BLaER1 (cell line): ENCODE data around the gene SYNJ2.

ENCODE experiments used
- H3K27ac ChIP-seq: shearing (Covaris generic); formaldehyde crosslinking; 2 replicates; pipeline ENCODE4 v1.8.1; 2022
- H3K27me3 ChIP-seq: shearing (Covaris generic); formaldehyde crosslinking; 2 replicates; pipeline ENCODE4 v1.8.1; 2022
- H3K36me3 ChIP-seq: shearing (Covaris generic); formaldehyde crosslinking; 2 replicates; pipeline ENCODE4 v1.8.1; 2022
- H3K4me1 ChIP-seq: shearing (Covaris generic); formaldehyde crosslinking; 2 replicates; pipeline ENCODE4 v1.8.1; 2022
- H3K4me2 ChIP-seq: shearing (Covaris generic); formaldehyde crosslinking; 2 replicates; pipeline ENCODE4 v1.8.1; 2022
- H3K4me3 ChIP-seq: shearing (Covaris generic); formaldehyde crosslinking; 2 replicates; pipeline ENCODE4 v1.8.1; 2022
- H3K9ac ChIP-seq: shearing (Covaris generic); formaldehyde crosslinking; 2 replicates; pipeline ENCODE4 v1.8.1; 2022
- H3K9me3 ChIP-seq: shearing (Covaris generic); formaldehyde crosslinking; 2 replicates; pipeline ENCODE4 v1.8.1; 2022
- H4K20me1 ChIP-seq: shearing (Covaris generic); formaldehyde crosslinking; 2 replicates; pipeline ENCODE4 v1.8.1; 2022
- Cebpa-rat ChIP-seq: shearing (Covaris generic); IDR thresholded peaks from 2 replicates; pipeline ENCODE4 v1.8.1; 2022

Gene SYNJ2

GRCh38 chr6:157981132-157981394 lies 600 bp upstream of the SYNJ2 start:
- Histone ChIP-seq H3K4me2 (peak overlapping the region; percentile 100), H3K27ac (peak overlapping the region; percentile 85), H3K36me3 (no peaks in the 10 kb centered on the region), H3K9ac (peak overlapping the region; percentile 83), H3K27me3 (peaks cover 12% of the 10 kb centered on the region; the same call in 1 of the 2 replicates), H4K20me1 (peaks cover 14% of the 10 kb centered on the region; the same call in 1 of the 2 replicates), H3K4me3 (peak overlapping the region; percentile 92), H3K4me1 (peaks cover 67% of the 10 kb centered on the region), H3K9me3 (no peaks in the 10 kb centered on the region)
- TF ChIP-seq Cebpa-rat = no peak

GRCh38 chr6:157982102-157982562 lies 469 bp downstream of the SYNJ2 start:
- Histone ChIP-seq H3K9me3 (no peaks in the 10 kb centered on the region), H3K9ac (peak overlapping the region; percentile 83), H3K4me2 (peak overlapping the region; percentile 100), H3K36me3 (no peaks in the 10 kb centered on the region), H3K27me3 (peaks cover 12% of the 10 kb centered on the region; the same call in 1 of the 2 replicates), H3K4me3 (peak overlapping the region; percentile 92), H3K4me1 (peaks cover 67% of the 10 kb centered on the region), H3K27ac (peak overlapping the region; percentile 85), H4K20me1 (peaks cover 14% of the 10 kb centered on the region; the same call in 1 of the 2 replicates)
- TF ChIP-seq Cebpa-rat = no peak

- Histone ChIP-seq H3K27ac (no peak overlapping the region), H3K4me1 (peaks cover 67% of the 10 kb centered on the region), H3K36me3 (no peaks in the 10 kb centered on the region), H3K4me2 (peak overlapping the region; percentile 100), H3K9me3 (no peaks in the 10 kb centered on the region), H4K20me1 (peaks cover 14% of the 10 kb centered on the region; the same call in 1 of the 2 replicates), H3K27me3 (peaks cover 12% of the 10 kb centered on the region; the same call in 1 of the 2 replicates), H3K9ac (peak overlapping the region; percentile 83), H3K4me3 (peak overlapping the region; percentile 92)
- TF ChIP-seq Cebpa-rat = no peak
These were observed 1.1 kb downstream of the SYNJ2 start for GRCh38 chr6:157982563-157983405.

GRCh38 chr6:157983406-157984119 lies 1.9 kb downstream of the SYNJ2 start:
- Histone ChIP-seq H3K27ac (no peak overlapping the region), H3K9me3 (no peaks in the 10 kb centered on the region), H3K4me1 (peaks cover 71% of the 10 kb centered on the region), H3K4me3 (no peak overlapping the region), H3K9ac (no peak overlapping the region), H3K4me2 (peak overlapping the region; percentile 100), H4K20me1 (peaks cover 14% of the 10 kb centered on the region; the same call in 1 of the 2 replicates), H3K27me3 (peaks cover 12% of the 10 kb centered on the region; the same call in 1 of the 2 replicates), H3K36me3 (no peaks in the 10 kb centered on the region)
- TF ChIP-seq Cebpa-rat = no peak

- Histone ChIP-seq H3K9me3 (no peaks in the 10 kb centered on the region), H3K27ac (no peak overlapping the region), H3K4me2 (peak overlapping the region; percentile 100), H4K20me1 (peaks cover 14% of the 10 kb centered on the region; the same call in 1 of the 2 replicates), H3K9ac (no peak overlapping the region), H3K4me3 (no peak overlapping the region), H3K36me3 (no peaks in the 10 kb centered on the region), H3K4me1 (peaks cover 71% of the 10 kb centered on the region), H3K27me3 (peaks cover 12% of the 10 kb centered on the region; the same call in 1 of the 2 replicates)
- no peak for TF ChIP-seq Cebpa-rat
These were observed 2.5 kb downstream of the SYNJ2 start for GRCh38 chr6:157984128-157984527.

GRCh38 chr6:157984686-157985225 lies 3.1 kb downstream of the SYNJ2 start:
- Histone ChIP-seq H3K27ac (no peak overlapping the region), H3K4me1 (peaks cover 71% of the 10 kb centered on the region)

GRCh38 chr6:157985378-157986155 lies 3.9 kb downstream of the SYNJ2 start:
- Histone ChIP-seq H3K27ac (no peak overlapping the region), H3K4me3 (no peak overlapping the region), H3K27me3 (peaks cover 9% of the 10 kb centered on the region; the same call in 1 of the 2 replicates), H3K4me1 (peaks cover 71% of the 10 kb centered on the region), H3K36me3 (no peaks in the 10 kb centered on the region), H3K9ac (no peak overlapping the region), H4K20me1 (peaks cover 14% of the 10 kb centered on the region; the same call in 1 of the 2 replicates), H3K4me2 (peak overlapping the region; percentile 100), H3K9me3 (no peaks in the 10 kb centered on the region)
- TF ChIP-seq Cebpa-rat = no peak

More at GRCh38 chr6:157984686-157985225, 3.1 kb downstream of the SYNJ2 start:
- Histone ChIP-seq H3K36me3 (no peaks in the 10 kb centered on the region), H4K20me1 (peaks cover 14% of the 10 kb centered on the region; the same call in 1 of the 2 replicates), H3K4me3 (no peak overlapping the region), H3K4me2 (peak overlapping the region; percentile 100), H3K9ac (no peak overlapping the region), H3K27me3 (peaks cover 12% of the 10 kb centered on the region; the same call in 1 of the 2 replicates), H3K9me3 (no peaks in the 10 kb centered on the region)
- TF ChIP-seq Cebpa-rat = no peak

- Histone ChIP-seq H3K4me3 (no peak overlapping the region), H3K4me2 (no peak overlapping the region), H3K27ac (no peak overlapping the region), H3K9ac (no peak overlapping the region), H3K27me3 (no peaks in the 10 kb centered on the region), H3K9me3 (no peaks in the 10 kb centered on the region), H3K36me3 (no peaks in the 10 kb centered on the region), H3K4me1 (peaks cover 63% of the 10 kb centered on the region), H4K20me1 (peaks cover 14% of the 10 kb centered on the region; the same call in 1 of the 2 replicates)
- no peak for TF ChIP-seq Cebpa-rat
These were observed 6.4 kb downstream of the SYNJ2 start for GRCh38 chr6:157987788-157988699.
